OCI-LY7 (cell line): ENCODE measurements around the gene SLC13A2.

Experiments used
- EZH2phosphoT487 ChIP-seq: fragments of 200-600 bp; sonication (generic); IDR thresholded peaks from 2 replicates; pipeline ENCODE4 v1.6.1; 2018; ENCODE audit warnings: low read depth, borderline replicate concordance, mild to moderate bottlenecking, mixed run types, antibody characterized with exemption, low read length, moderate library complexity, mixed read lengths
- TF ChIP-seq, protein P1 (sequence below): fragments of 200-600 bp; sonication (generic); conservative IDR thresholded peaks from 2 replicates; pipeline ENCODE4 v1.5.1; 2014; ENCODE audit warnings: mild to moderate bottlenecking, antibody characterized with exemption, low read length, moderate library complexity, mixed read lengths

DNA sequence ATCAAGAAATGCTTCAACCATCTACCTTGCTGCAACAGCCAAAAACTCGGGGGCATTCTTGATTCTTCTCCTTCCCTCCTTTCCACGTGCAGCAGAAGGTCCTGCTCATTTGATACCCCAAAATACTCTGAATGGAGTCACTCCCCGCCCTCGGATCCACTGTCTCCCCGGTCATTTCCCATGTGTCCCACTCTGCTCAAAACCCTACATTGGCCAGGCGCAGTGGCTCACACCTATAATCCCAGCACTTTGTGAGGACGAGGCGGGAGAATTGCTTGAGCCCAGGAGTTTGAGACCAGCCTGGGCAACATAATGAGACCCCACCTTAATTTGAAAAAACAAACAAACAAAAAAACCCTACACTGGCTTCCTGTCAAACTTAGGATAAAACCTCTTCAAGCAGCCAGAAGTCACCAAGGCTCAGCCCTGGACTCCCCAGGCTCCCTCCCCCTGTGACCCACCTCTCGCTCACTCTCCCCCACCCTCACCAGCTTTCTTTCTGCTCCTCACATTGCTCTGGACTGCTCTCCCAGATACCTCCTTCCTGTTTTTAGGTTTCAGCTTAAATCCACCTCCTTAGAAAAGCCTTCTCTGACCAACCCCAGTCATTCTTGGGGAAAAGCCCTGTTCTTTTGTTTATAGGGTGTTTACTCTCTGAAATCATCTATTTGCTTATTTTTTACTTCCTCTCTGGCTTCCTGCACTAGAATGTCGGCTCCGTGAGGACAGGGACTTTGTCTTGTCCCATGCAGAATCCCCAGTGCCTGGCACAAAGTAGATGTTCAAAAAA, 2.8 kb downstream of the SLC13A2 start:
- TF ChIP-seq, protein P1, sequence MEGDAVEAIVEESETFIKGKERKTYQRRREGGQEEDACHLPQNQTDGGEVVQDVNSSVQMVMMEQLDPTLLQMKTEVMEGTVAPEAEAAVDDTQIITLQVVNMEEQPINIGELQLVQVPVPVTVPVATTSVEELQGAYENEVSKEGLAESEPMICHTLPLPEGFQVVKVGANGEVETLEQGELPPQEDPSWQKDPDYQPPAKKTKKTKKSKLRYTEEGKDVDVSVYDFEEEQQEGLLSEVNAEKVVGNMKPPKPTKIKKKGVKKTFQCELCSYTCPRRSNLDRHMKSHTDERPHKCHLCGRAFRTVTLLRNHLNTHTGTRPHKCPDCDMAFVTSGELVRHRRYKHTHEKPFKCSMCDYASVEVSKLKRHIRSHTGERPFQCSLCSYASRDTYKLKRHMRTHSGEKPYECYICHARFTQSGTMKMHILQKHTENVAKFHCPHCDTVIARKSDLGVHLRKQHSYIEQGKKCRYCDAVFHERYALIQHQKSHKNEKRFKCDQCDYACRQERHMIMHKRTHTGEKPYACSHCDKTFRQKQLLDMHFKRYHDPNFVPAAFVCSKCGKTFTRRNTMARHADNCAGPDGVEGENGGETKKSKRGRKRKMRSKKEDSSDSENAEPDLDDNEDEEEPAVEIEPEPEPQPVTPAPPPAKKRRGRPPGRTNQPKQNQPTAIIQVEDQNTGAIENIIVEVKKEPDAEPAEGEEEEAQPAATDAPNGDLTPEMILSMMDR = no peak
- no peak for TF ChIP-seq EZH2phosphoT487
